AG09309 (cell line): Measurements from ENCODE around the gene PKN1.
A peak's percentile ranks its signal among the peaks of the same experiment; 100 is the strongest.
"Not testable (repeated sequence)": the region's sequence is repeated elsewhere in the genome, so short reads cannot be mapped to it uniquely, and the experiment has no call there.

Experiments used
- DNase-seq: peaks from one replicate; pipeline ENCODE4 v3.0.0-alpha.2; 2010; ENCODE audit warnings: low read depth
- H3K4me3 ChIP-seq: 2 replicates; pipeline ENCODE4 v1.5.1; 2011; ENCODE audit warnings: mild to moderate bottlenecking, low read depth, low read length, moderate library complexity; ENCODE audit not compliant: control insufficient read depth
- TF ChIP-seq, protein P1 (sequence below): IDR thresholded peaks from 2 replicates; pipeline ENCODE4 v1.5.1; 2011; ENCODE audit warnings: mild to moderate bottlenecking, low read depth, low read length, inconsistent platforms; ENCODE audit not compliant: insufficient read depth, control insufficient read depth; ENCODE audit errors: missing control alignments

The PKN1 gene

DNA sequence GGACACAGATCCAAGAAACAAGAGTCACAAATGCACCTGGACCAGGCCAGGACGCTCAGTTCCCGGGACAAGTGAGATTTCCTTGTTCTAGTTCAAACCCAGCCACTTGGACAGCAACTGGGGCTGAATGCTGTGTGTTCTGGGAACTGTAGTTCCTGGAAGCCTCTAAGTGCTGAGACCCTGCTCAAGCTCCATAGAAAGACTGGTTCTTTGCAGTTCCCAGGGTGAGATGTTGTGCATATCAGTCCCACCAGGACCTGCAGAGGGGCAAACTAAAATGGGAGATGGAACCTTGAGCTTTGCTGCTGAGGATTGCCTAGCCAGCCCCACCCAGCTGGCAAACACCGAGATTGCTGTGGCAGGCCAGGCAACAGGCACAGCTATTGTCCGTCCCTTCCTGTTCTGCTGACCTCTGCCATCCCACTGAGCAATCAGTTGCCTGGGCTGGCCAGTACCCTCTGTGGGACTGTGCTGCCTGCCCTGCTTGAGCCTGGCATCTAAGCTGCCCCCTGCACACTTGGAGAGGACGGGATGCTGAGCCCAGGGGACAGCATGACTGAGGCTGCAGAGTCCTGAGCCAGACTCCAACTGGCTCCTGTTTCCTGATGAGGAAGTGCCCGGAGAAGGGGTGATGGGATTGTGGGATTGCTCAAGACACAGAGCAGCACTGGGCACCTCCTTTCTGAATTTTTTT lies 64.3 kb downstream of the PKN1 start:
- H3K4me3 ChIP-seq = no peak overlapping the region
- TF ChIP-seq, protein P1, sequence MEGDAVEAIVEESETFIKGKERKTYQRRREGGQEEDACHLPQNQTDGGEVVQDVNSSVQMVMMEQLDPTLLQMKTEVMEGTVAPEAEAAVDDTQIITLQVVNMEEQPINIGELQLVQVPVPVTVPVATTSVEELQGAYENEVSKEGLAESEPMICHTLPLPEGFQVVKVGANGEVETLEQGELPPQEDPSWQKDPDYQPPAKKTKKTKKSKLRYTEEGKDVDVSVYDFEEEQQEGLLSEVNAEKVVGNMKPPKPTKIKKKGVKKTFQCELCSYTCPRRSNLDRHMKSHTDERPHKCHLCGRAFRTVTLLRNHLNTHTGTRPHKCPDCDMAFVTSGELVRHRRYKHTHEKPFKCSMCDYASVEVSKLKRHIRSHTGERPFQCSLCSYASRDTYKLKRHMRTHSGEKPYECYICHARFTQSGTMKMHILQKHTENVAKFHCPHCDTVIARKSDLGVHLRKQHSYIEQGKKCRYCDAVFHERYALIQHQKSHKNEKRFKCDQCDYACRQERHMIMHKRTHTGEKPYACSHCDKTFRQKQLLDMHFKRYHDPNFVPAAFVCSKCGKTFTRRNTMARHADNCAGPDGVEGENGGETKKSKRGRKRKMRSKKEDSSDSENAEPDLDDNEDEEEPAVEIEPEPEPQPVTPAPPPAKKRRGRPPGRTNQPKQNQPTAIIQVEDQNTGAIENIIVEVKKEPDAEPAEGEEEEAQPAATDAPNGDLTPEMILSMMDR = no peak
- DNase-seq = no peak

DNA sequence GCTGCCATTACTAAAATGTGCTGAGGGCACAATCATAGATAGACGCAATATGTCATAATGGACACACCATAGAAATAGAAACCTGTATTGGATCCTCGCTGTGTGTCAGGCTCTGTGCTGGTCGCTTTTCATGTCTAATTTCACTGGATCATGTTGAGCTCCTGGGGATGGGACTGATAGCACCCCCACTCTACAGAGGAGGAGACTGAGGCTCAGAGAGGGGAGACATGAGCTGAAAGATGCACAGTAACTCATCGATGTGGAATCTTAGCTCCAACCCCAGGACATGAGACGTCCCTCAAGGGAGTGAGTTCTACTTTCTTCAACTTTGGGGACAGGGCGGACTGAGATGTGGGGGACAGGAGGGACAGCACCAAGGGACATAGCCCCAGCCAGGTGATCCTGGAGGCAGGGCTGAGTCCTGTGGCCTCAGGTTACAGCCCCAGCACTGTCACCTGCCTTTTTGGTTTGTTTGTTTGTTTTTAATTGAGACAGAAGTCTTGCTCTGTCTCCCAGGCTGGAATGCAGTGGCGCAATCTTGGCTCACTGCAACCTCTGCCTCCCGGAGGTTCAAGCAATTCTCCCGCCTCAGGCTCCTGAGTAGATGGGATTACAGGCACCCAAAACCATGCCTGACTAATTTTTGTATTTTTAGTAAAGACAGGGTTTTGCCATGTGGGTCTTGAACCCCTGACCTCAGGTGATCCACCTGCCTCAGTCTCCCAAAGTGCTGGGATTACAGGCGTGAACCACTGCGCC lies 69.4 kb downstream of the PKN1 start:
- TF ChIP-seq, protein P1 = no peak
- no peak for DNase-seq
- no peak overlapping the region for H3K4me3 ChIP-seq

DNA sequence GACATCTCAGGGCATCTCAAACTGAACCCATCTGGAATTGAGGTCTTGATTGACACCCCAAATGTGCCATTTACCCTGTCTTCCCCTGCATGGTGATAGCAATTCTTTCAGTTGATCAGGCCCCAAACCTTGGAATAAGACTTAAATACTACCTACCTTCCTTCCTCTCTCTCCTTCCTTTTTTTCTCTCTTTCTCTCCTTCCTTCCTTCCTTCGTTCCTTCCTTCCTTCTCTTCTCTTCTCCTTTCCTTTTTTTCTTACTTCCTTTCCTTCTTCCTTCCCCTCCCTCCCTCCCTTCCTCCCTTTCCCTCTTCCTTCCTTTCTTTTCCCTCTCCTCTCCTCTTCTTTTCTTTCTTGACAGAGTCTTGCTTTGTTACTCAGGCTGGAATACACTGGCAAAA lies 70.2 kb downstream of the PKN1 start:
- TF ChIP-seq, protein P1 = no peak
- no peak overlapping the region for H3K4me3 ChIP-seq
- no peak for DNase-seq

DNA sequence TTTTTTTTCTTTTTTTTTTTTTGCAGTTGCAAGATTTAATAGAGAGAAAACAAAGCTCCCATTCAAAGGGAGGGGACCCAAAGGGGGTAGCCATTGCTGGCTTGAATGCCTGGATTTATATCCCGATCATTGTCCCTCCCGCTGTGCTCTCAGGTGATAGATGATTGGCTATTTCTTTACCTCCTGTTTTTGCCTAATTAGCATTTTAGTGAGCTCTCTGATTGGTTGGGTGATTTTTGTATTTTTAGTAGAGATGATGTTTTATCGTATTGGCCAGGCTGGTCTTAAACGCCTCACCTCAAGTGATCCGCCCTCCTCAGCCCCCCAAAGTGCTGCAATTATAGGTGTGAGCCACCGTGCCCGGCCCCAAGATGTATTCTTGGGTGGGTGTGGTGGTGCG lies 71.5 kb downstream of the PKN1 start:
- not testable (repeated sequence) for H3K4me3 ChIP-seq, DNase-seq

DNA sequence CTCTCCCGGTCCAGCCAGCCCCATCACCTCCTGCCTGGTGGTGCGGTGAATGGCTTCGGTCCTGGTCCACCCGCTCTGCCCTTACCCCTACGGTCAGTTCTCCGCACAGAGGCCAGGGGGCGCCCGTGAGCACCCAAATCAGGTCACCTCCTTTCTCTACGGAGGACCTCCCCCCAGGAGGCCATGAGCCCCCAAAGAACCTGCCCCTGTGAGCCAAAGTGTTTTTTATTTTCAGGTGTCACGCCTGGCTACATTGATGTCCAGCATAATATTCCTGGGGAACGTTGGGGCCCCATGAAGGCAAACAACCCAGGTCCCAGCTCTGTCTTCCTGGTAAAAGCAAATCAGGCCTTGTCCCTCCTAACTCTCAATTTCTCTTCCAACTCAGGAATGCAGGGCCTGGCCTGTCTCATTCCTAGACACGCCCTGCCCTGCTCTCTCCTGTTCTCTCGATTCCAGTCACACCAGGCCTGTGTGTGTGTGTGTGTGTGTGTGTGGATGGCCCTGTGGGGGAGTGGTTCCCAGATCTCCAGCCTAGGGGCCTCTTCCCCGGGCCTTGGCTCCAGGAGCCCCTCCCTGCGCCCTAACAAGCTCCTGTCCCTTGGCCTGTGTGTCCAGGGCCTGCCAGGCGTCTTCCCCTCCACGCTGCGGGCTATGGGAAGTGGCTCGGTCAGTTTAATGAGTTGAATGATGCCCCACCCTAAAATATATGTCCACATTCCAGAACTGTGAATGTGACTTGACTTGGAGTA lies 72.6 kb downstream of the PKN1 start:
- no peak for DNase-seq
- TF ChIP-seq, protein P1 = peak; percentile 71
- H3K4me3 ChIP-seq = no peak overlapping the region

DNA sequence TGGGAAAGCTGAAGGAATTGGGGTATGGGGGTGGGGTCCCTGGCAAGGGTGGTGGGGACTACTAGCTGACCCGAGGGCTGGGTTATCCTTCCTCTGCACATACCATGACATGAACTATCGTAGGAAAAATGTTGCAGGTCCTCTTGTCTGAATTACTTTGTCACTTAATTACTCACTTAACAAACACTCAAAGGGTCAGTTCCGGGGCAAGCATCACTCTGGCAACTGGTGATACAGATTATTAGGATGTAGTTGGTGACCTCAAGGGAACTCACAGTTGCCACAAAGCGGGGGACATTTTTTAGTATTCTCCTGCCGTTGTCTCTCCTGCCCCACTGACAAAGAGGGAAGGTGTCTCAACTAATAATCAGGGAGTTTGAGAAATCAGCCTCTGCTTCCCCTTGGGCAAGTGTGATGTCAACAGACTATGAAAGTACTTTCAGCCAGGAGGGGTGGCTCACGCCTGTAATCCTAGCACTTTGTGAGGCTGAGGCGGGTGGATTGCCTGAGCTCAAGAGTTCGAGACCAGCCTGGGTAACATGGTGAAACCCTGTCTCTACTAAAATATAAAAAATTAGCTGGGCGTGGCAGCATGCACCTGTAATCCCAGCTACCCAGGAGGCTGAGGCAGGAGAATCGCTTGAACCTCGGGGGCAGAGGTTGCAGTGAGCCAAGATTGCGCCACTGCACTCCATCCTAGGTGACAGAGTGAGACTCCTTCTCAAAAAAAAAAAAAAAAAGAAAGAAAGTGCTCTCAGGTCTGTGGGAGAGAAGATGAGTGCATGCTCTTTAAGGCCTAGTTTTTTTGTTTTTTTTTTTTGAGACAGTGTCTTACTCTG lies 74.8 kb downstream of the PKN1 start:
- TF ChIP-seq, protein P1 = no peak
- no peak for DNase-seq
- H3K4me3 ChIP-seq = no peak overlapping the region
